H9 (cell line): ENCODE results near the gene NCOA1. TPM values are rescaled to one million over a fixed set of nuclear protein-coding genes. Genes with fewer than 3 reads are reported as not detected.

Experiments used
- DNase-seq: peaks from one replicate; pipeline ENCODE4 v3.0.0-alpha.2; 2017
- H2AFZ ChIP-seq: one replicate; pipeline ENCODE4 v1.6.1; 2013; ENCODE audit warnings: mild to moderate bottlenecking, low read length, control low read depth, moderate library complexity
- H2AK5ac ChIP-seq: 2 replicates; pipeline ENCODE4 v1.6.1; 2013; ENCODE audit warnings: low read length, control low read depth, mixed read lengths; ENCODE audit not compliant: insufficient read length
- H2BK120ac ChIP-seq: one replicate; pipeline ENCODE4 v1.6.1; 2013; ENCODE audit warnings: low read depth, mild to moderate bottlenecking, low read length, control low read depth, inconsistent platforms; ENCODE audit not compliant: poor library complexity, severe bottlenecking
- H2BK12ac ChIP-seq: 2 replicates; pipeline ENCODE4 v1.6.1; 2013; ENCODE audit warnings: low read length, control low read depth, mixed read lengths, low read depth; ENCODE audit not compliant: insufficient read length
- H2BK15ac ChIP-seq: 2 replicates; pipeline ENCODE4 v1.6.1; 2013; ENCODE audit warnings: low read depth, low read length, control low read depth
- H2BK20ac ChIP-seq: one replicate; pipeline ENCODE4 v1.6.1; 2013; ENCODE audit warnings: low read depth, mild to moderate bottlenecking, low read length, control low read depth, inconsistent platforms; ENCODE audit not compliant: poor library complexity, severe bottlenecking
- H2BK5ac ChIP-seq: 2 replicates; pipeline ENCODE4 v1.6.1; 2013; ENCODE audit warnings: low read length, control low read depth, mixed read lengths; ENCODE audit not compliant: insufficient read length
- H3K14ac ChIP-seq: 2 replicates; pipeline ENCODE4 v1.6.1; 2013; ENCODE audit warnings: low read length, control low read depth; ENCODE audit not compliant: insufficient read depth
- H3K18ac ChIP-seq: 2 replicates; pipeline ENCODE4 v1.6.1; 2013; ENCODE audit warnings: low read depth, mild to moderate bottlenecking, mixed read lengths, low read length, control low read depth; ENCODE audit not compliant: insufficient read length
- H3K23ac ChIP-seq: 2 replicates; pipeline ENCODE4 v1.6.1; 2013; ENCODE audit warnings: low read length, control low read depth, mixed read lengths, low read depth; ENCODE audit not compliant: insufficient read length
- H3K23me2 ChIP-seq: 2 replicates; pipeline ENCODE4 v1.6.1; 2013; ENCODE audit warnings: low read depth, mild to moderate bottlenecking, mixed read lengths, low read length, control low read depth; ENCODE audit not compliant: insufficient read length, poor library complexity, severe bottlenecking
- H3K27ac ChIP-seq: 2 replicates; pipeline ENCODE4 v1.5.1; 2013; ENCODE audit warnings: low read length, control low read depth, mixed read lengths, low read depth; ENCODE audit not compliant: insufficient read length
- H3K27me3 ChIP-seq: 2 replicates; pipeline ENCODE4 v1.6.1; 2013; ENCODE audit warnings: low read length, control low read depth, inconsistent platforms; ENCODE audit not compliant: insufficient read depth
- H3K4ac ChIP-seq: 2 replicates; pipeline ENCODE4 v1.6.1; 2013; ENCODE audit warnings: low read depth, mild to moderate bottlenecking, control low read depth, inconsistent platforms, low read length, moderate library complexity
- H3K4me1 ChIP-seq: 2 replicates; pipeline ENCODE4 v1.6.1; 2013; ENCODE audit warnings: low read length, control low read depth, inconsistent platforms; ENCODE audit not compliant: insufficient read depth
- H3K4me2 ChIP-seq: 2 replicates; pipeline ENCODE4 v1.6.1; 2013; ENCODE audit warnings: low read length, control low read depth, mixed read lengths; ENCODE audit not compliant: insufficient read length, insufficient read depth
- H3K56ac ChIP-seq: 2 replicates; pipeline ENCODE4 v1.6.1; 2013; ENCODE audit warnings: low read depth, mild to moderate bottlenecking, mixed read lengths, low read length, control low read depth; ENCODE audit not compliant: insufficient read length
- H3K79me1 ChIP-seq: 2 replicates; pipeline ENCODE4 v1.6.1; 2013; ENCODE audit warnings: low read depth, mild to moderate bottlenecking, moderate library complexity, low read length, control low read depth, inconsistent platforms; ENCODE audit not compliant: insufficient read depth, poor library complexity, severe bottlenecking
- H3K79me2 ChIP-seq: 2 replicates; pipeline ENCODE4 v1.6.1; 2013; ENCODE audit warnings: low read length, control low read depth, inconsistent platforms; ENCODE audit not compliant: insufficient read depth
- H3K9ac ChIP-seq: 2 replicates; pipeline ENCODE4 v1.6.1; 2013; ENCODE audit warnings: low read length, control low read depth, mixed read lengths; ENCODE audit not compliant: insufficient read length; ENCODE audit errors: extremely low read depth
- H3K9me3 ChIP-seq: one replicate; pipeline ENCODE4 v1.6.1; 2013; ENCODE audit warnings: low read depth, low read length, inconsistent platforms; ENCODE audit not compliant: control insufficient read depth
- H3T11ph ChIP-seq: one replicate; pipeline ENCODE4 v1.6.1; 2013; ENCODE audit warnings: mild to moderate bottlenecking, low read length, control low read depth, inconsistent platforms
- H4K20me1 ChIP-seq: one replicate; pipeline ENCODE4 v1.6.1; 2013; ENCODE audit not compliant: control insufficient read depth, insufficient read length, insufficient read depth
- H4K5ac ChIP-seq: 2 replicates; pipeline ENCODE4 v1.6.1; 2013; ENCODE audit warnings: low read depth, mild to moderate bottlenecking, mixed read lengths, low read length, control low read depth; ENCODE audit not compliant: insufficient read length
- H4K8ac ChIP-seq: replicated peaks from 2 replicates; pipeline ENCODE4 v1.6.1; 2013; ENCODE audit warnings: low read length, control low read depth, mixed read lengths, low read depth; ENCODE audit not compliant: insufficient read length
- H4K91ac ChIP-seq: 2 replicates; pipeline ENCODE4 v1.6.1; 2013; ENCODE audit warnings: low read depth, mild to moderate bottlenecking, moderate library complexity, mixed read lengths, low read length, control low read depth; ENCODE audit not compliant: insufficient read length
- H3K27ac Mint-ChIP-seq, 3 experiments: 2 replicates in 2 of 3; 3 replicates in 1 of 3; pipeline ENCODE4 v1.8.0; 2020 to 2021; ENCODE audit warnings: mixed read lengths in 3 of 3, mild to moderate bottlenecking in 1 of 3, moderate library complexity in 1 of 3
- H3K27me3 Mint-ChIP-seq: 2 replicates; pipeline ENCODE4 v1.8.0; 2021; ENCODE audit warnings: low read depth, mild to moderate bottlenecking, moderate library complexity, mixed read lengths
- H3K36me3 Mint-ChIP-seq, 3 experiments: 2 replicates in 2 of 3; 3 replicates in 1 of 3; pipeline ENCODE4 v1.8.0; 2020 to 2021; ENCODE audit warnings: low read depth in 3 of 3, mixed read lengths in 3 of 3; ENCODE audit not compliant: insufficient read depth in 1 of 3
- H3K4me1 Mint-ChIP-seq, 2 experiments: 2 replicates each; pipeline ENCODE4 v1.8.0; 2020; ENCODE audit warnings: mixed read lengths in 2 of 2
- H3K4me3 Mint-ChIP-seq, 2 experiments: 2 replicates in 1 of 2; 3 replicates in 1 of 2; pipeline ENCODE4 v1.8.0; 2020 to 2021; ENCODE audit warnings: mild to moderate bottlenecking in 2 of 2, mixed read lengths in 2 of 2, moderate library complexity in 1 of 2
- H3K9me3 Mint-ChIP-seq, 2 experiments: 2 replicates in 1 of 2; 3 replicates in 1 of 2; pipeline ENCODE4 v1.8.0; 2020; ENCODE audit warnings: mild to moderate bottlenecking in 2 of 2, mixed read lengths in 2 of 2, moderate library complexity in 1 of 2
- CTCF ChIP-seq: fragments of 200-600 bp; sonication (generic); conservative IDR thresholded peaks from 3 replicates; pipeline ENCODE4 v1.8.0; 2021; ENCODE audit warnings: antibody characterized with exemption, mild to moderate bottlenecking
- WGBS: extraction: QIAGEN DNeasy Blood & Tissue Kit; methylation state at CpG from one replicate; pipeline ENCODE4 v1.1.7; 2013; ENCODE audit warnings: missing lambda C conversion rate, low lambda C conversion rate, mixed read lengths; ENCODE audit not compliant: insufficient read length; ENCODE audit errors: extremely low coverage; 5-methylcytosine and 5-hydroxymethylcytosine counted together
- total RNA-seq: library from RNA; stranded (reverse); gene quantifications from 2 replicates; pipeline ENCODE4 v1.2.1, GENCODE V29; 2021

Gene NCOA1
- total RNA-seq, 1 experiment from 2014 or later, result 14.8 TPM

GRCh38 chr2:24672589-24672988, 181.5 kb downstream of the NCOA1 start:
- H4K20me1 ChIP-seq, result no peaks in the 10 kb centered on the region
- H3K56ac ChIP-seq, result no peak overlapping the region
- no peak overlapping the region for H4K91ac ChIP-seq
- TF ChIP-seq CTCF, result no peak
- no peaks in the 10 kb centered on the region for H3K4me1 ChIP-seq
- no peak overlapping the region for H2BK12ac ChIP-seq
- H3K79me1 ChIP-seq, result no peaks in the 10 kb centered on the region
- Mint-ChIP-seq H3K27ac (no peak overlapping the region), H3K27me3 (no peaks in the 10 kb centered on the region), H3K36me3 (peaks cover 0 to under 1% (median 0%) of the 10 kb centered on the region in 3 experiments; a peak in 2 of 7 replicates), H3K4me1 (no peaks in the 10 kb centered on the region), H3K4me3 (no peak overlapping the region), H3K9me3 (no peaks in the 10 kb centered on the region)
- no peak overlapping the region for H3T11ph ChIP-seq
- H3K9ac ChIP-seq, result no peak overlapping the region
- DNase-seq, result no peak
- H2BK120ac ChIP-seq, result no peak overlapping the region
- no peak overlapping the region for H3K14ac ChIP-seq
- no peaks in the 10 kb centered on the region for H3K23me2 ChIP-seq
- H3K79me2 ChIP-seq, result no peaks in the 10 kb centered on the region
- H4K5ac ChIP-seq, result no peak overlapping the region
- no peak overlapping the region for H3K4me2 ChIP-seq
- no peak overlapping the region for H3K27ac ChIP-seq
- H2BK20ac ChIP-seq, result no peak overlapping the region
- no peak overlapping the region for H2AFZ ChIP-seq
- WGBS, result no CpG with 5 or more reads among the region's 3 CpGs
- no peak overlapping the region for H3K4ac ChIP-seq
- no peak overlapping the region for H2BK15ac ChIP-seq
- H3K18ac ChIP-seq, result no peak overlapping the region
- no peaks in the 10 kb centered on the region for H3K27me3 ChIP-seq
- no peaks in the 10 kb centered on the region for H3K9me3 ChIP-seq
- no peak overlapping the region for H4K8ac ChIP-seq
- H2AK5ac ChIP-seq, result no peak overlapping the region
- H3K23ac ChIP-seq, result no peak overlapping the region
- H2BK5ac ChIP-seq, result no peak overlapping the region
